ENCODE measurements around the gene FOXI3.
"Not testable (repeated sequence)": the region's sequence is repeated elsewhere in the genome, so short reads cannot be mapped to it uniquely, and the experiment has no call there.

DNA sequence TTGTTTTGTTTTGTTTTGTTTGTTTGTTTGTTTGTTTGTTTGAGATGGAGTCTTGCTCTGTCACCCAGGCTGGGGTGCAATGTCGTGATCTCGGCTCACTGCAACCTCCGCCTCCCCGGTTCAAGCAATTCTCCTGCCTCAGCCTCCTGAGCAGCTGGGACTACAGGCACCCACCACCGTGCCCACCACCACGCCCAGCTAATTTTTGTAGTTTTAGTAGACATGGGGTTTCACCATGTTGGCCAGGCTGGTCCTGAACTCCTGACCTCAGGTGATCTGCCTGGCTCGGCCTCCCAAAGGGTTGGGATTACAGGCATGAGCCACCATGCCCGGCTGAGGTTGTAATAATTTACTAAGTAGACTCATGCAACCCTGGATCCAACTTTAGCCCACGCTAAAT lies 33.4 kb downstream of the FOXI3 start:
- TF ChIP-seq, protein P1, sequence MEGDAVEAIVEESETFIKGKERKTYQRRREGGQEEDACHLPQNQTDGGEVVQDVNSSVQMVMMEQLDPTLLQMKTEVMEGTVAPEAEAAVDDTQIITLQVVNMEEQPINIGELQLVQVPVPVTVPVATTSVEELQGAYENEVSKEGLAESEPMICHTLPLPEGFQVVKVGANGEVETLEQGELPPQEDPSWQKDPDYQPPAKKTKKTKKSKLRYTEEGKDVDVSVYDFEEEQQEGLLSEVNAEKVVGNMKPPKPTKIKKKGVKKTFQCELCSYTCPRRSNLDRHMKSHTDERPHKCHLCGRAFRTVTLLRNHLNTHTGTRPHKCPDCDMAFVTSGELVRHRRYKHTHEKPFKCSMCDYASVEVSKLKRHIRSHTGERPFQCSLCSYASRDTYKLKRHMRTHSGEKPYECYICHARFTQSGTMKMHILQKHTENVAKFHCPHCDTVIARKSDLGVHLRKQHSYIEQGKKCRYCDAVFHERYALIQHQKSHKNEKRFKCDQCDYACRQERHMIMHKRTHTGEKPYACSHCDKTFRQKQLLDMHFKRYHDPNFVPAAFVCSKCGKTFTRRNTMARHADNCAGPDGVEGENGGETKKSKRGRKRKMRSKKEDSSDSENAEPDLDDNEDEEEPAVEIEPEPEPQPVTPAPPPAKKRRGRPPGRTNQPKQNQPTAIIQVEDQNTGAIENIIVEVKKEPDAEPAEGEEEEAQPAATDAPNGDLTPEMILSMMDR (IDR thresholded peaks at IDR 0.05), result not testable (repeated sequence)
- not testable (repeated sequence) for TF ChIP-seq POLR2A (IDR thresholded peaks at IDR 0.05)
